ENCODE results near the gene SALL3. TPM values are rescaled to one million over a fixed set of nuclear protein-coding genes. Genes with fewer than 3 reads are reported as not detected.

Gene SALL3
- total RNA-seq, 6 donors from 2014 or later, result 0.11 to 0.24 TPM; not detected in 4

GRCh38 chr18:78981394-78981831 is 1.8 kb downstream of the SALL3 start:
- ATAC-seq (ENCODE audit: low FRiP score in 2 of 2) (no peak), DNase-seq (no peak)
- no peak for TF ChIP-seq EP300 (IDR thresholded peaks at IDR 0.05)
- TF ChIP-seq CTCF (IDR thresholded peaks at IDR 0.05), result no peak
- no peak for TF ChIP-seq POLR2A (IDR thresholded peaks at IDR 0.05)
- TF ChIP-seq POLR2AphosphoS5 (IDR thresholded peaks at IDR 0.05), result no peak
- H3K27ac ChIP-seq, result no peak overlapping the region
- H3K4me1 ChIP-seq, result peaks cover 14 to 37% (median 19%) of the 10 kb centered on the region in 4 donors
- H3K9me3 ChIP-seq, result no peaks in the 10 kb centered on the region
- 13 to 15% methylated on average over 13 of the region's 13 CpGs for WGBS, 2 donors
- peaks cover 0 to 67% (median 25%) of the 10 kb centered on the region in 4 donors for H3K27me3 ChIP-seq
- no peak overlapping the region for H3K4me3 ChIP-seq
- H3K36me3 ChIP-seq, result no peaks in the 10 kb centered on the region

- Histone ChIP-seq H3K36me3 (no peaks in the 10 kb centered on the region), H3K9me3 (no peaks in the 10 kb centered on the region), H3K4me3 (no peak overlapping the region), H3K4me1 (peaks cover 14 to 37% (median 19%) of the 10 kb centered on the region in 4 donors), H3K27me3 (peaks cover 0 to 64% (median 23%) of the 10 kb centered on the region in 4 donors), H3K27ac (no peak overlapping the region)
- no peak for DNase-seq
- WGBS, 2 donors, result 10 to 12% methylated on average over 14 of the region's 14 CpGs
- TF ChIP-seq CTCF (IDR thresholded peaks at IDR 0.05) (no peak), POLR2A (IDR thresholded peaks at IDR 0.05) (no peak), EP300 (IDR thresholded peaks at IDR 0.05) (no peak), POLR2AphosphoS5 (IDR thresholded peaks at IDR 0.05) (no peak)
- no peak for ATAC-seq (ENCODE audit: low FRiP score in 2 of 2)
These were observed 2.5 kb downstream of the SALL3 start for GRCh38 chr18:78981989-78982620.

- Histone ChIP-seq H3K27ac (no peak overlapping the region), H3K4me1 (peaks cover 14 to 29% (median 17%) of the 10 kb centered on the region in 4 donors), H3K9me3 (no peaks in the 10 kb centered on the region), H3K4me3 (no peak overlapping the region), H3K36me3 (no peaks in the 10 kb centered on the region), H3K27me3 (peaks cover 0 to 55% (median 18%) of the 10 kb centered on the region in 4 donors)
- no peak for ATAC-seq (ENCODE audit: low FRiP score in 2 of 2)
- 35 to 41% methylated on average over 3 of the region's 3 CpGs for WGBS, 2 donors
- DNase-seq, result no peak
- TF ChIP-seq POLR2A (IDR thresholded peaks at IDR 0.05), result no peak
- TF ChIP-seq CTCF (IDR thresholded peaks at IDR 0.05), result no peak
- no peak for TF ChIP-seq POLR2AphosphoS5 (IDR thresholded peaks at IDR 0.05)
- TF ChIP-seq EP300 (IDR thresholded peaks at IDR 0.05), result no peak
These were observed 3.9 kb downstream of the SALL3 start for GRCh38 chr18:78983512-78983911.

- peaks cover 10 to 16% (median 11%) of the 10 kb centered on the region in 4 donors for H3K4me1 ChIP-seq
- peak in 1 of 2 donors; percentile 69 for ATAC-seq (ENCODE audit: low FRiP score in 2 of 2)
- peaks cover 0 to 46% (median 10%) of the 10 kb centered on the region in 4 donors for H3K27me3 ChIP-seq
- TF ChIP-seq POLR2AphosphoS5 (IDR thresholded peaks at IDR 0.05) (no peak), POLR2A (IDR thresholded peaks at IDR 0.05) (no peak), CTCF (IDR thresholded peaks at IDR 0.05) (peak in 2 of 6 experiments; percentile 28 to 38), EP300 (IDR thresholded peaks at IDR 0.05) (no peak)
- no peak overlapping the region for H3K27ac ChIP-seq
- no peaks in the 10 kb centered on the region for H3K36me3 ChIP-seq
- DNase-seq, result peak in 1 of 2 donors; percentile 50
- 28 to 31% methylated on average over 30 of the region's 30 CpGs for WGBS, 2 donors
- H3K4me3 ChIP-seq, result no peak overlapping the region
- no peaks in the 10 kb centered on the region for H3K9me3 ChIP-seq
These were observed 5.5 kb downstream of the SALL3 start for GRCh38 chr18:78984941-78985784.
